GM10248 (cell line): ENCODE data around the gene UCHL5.
"Not testable (repeated sequence)": the region's sequence is repeated elsewhere in the genome, so short reads cannot be mapped to it uniquely, and the experiment has no call there.

Source experiments
- CTCF ChIA-PET: fragments of 300-600 bp; sonication (Branson Sonifier 250); formaldehyde crosslinking; extraction: SDS; loops from one replicate; lab custom pipeline; 2021; ENCODE audit warnings: antibody characterized with exemption; lab: Yijun Ruan, JAX
- POLR2A ChIA-PET: fragments of 350-650 bp; sonication (Branson Sonifier 250); formaldehyde crosslinking; extraction: SDS; loops from one replicate; lab custom pipeline; 2020; ENCODE audit warnings: antibody characterized with exemption; lab: Yijun Ruan, JAX
- DNase-seq: peaks from one replicate; pipeline ENCODE4 v3.0.0; 2012; ENCODE audit errors: extremely low spot score
- CTCF ChIP-seq: IDR thresholded peaks from 2 replicates; pipeline ENCODE4 v1.5.1; 2012; ENCODE audit warnings: mild to moderate bottlenecking, low read depth; ENCODE audit errors: extremely low read depth, missing control alignments, control extremely low read depth

The UCHL5 gene

GRCh38 chr1:193040011-193040410, 19.1 kb downstream of the UCHL5 start:
- DNase-seq: no peak
- POLR2A ChIA-PET: no interaction called here
- CTCF ChIA-PET: interaction anchor here (1.3 to 4.2 kb wide), 5 partner anchors 10 to 566 kb away, joined by 3 to 19 read pairs (median 4); no protein-coding TSS in a partner anchor
- TF ChIP-seq CTCF: no peak

- TF ChIP-seq CTCF: no peak
- ChIA-PET CTCF (no interaction called here), POLR2A (no interaction called here)
- no peak for DNase-seq
These were observed 22.7 kb downstream of the UCHL5 start for GRCh38 chr1:193036337-193037047.

- DNase-seq: no peak
- ChIA-PET CTCF (interaction anchor here (1.0 to 1.2 kb wide), 2 partner anchors 14 to 227 kb away, joined by 3 read pairs; no protein-coding TSS in a partner anchor), POLR2A (no interaction called here)
- no peak for TF ChIP-seq CTCF
These were observed 25.6 kb downstream of the UCHL5 start for GRCh38 chr1:193033610-193034009.

GRCh38 chr1:193032643-193033427, 26.3 kb downstream of the UCHL5 start:
- CTCF ChIA-PET: interaction anchor here (1.0 to 1.9 kb wide), 8 partner anchors 11 to 227 kb away, joined by 3 to 6 read pairs (median 3); no protein-coding TSS in a partner anchor
- DNase-seq, POLR2A ChIA-PET: not testable (repeated sequence)

GRCh38 chr1:193031431-193031830, 27.7 kb downstream of the UCHL5 start:
- ChIA-PET CTCF (interaction anchor here (1.0 to 1.9 kb wide), 5 partner anchors 15 to 226 kb away, joined by 3 to 6 read pairs (median 4); no protein-coding TSS in a partner anchor), POLR2A (no interaction called here)
- DNase-seq: peak; percentile 6
- TF ChIP-seq CTCF: peak; percentile 38

- CTCF ChIA-PET: interaction anchor here (0.7 to 2.2 kb wide), 10 partner anchors 10 to 556 kb away, joined by 3 to 19 read pairs (median 4); partner anchors contain the start of genes RO60 and UCHL5
- POLR2A ChIA-PET: no interaction called here
- no peak for DNase-seq
- no peak for TF ChIP-seq CTCF
These were observed 28.9 kb downstream of the UCHL5 start for GRCh38 chr1:193030280-193030679.
